Panc1 (cell line): ENCODE results near the gene NUFIP1. TPM values are rescaled to one million over a fixed set of nuclear protein-coding genes. Genes with fewer than 3 reads are reported as not detected.

Experiments used
- ATAC-seq: fragments of 200-7000 bp; cut with Tn5 transposase; 2 replicates; pipeline ENCODE4 v1.9.1; 2020; ENCODE audit warnings: mild to moderate bottlenecking, moderate library complexity
- BruUV-seq: library from RNA; stranded (reverse); fragments of 400-500 nt; replicated peaks from 2 replicates; lab custom pipeline; 2021; lab: Mats Ljungman, UMichigan
- CTCF ChIA-PET: fragments of 300-600 bp; sonication (Branson Sonifier 250); formaldehyde crosslinking; loops from one replicate; lab custom pipeline; 2022; ENCODE audit warnings: antibody characterized with exemption; lab: Charles Lee
- POLR2A ChIA-PET: fragments of 300-600 bp; sonication (Branson Sonifier 250); formaldehyde crosslinking; loops from one replicate; lab custom pipeline; 2022; ENCODE audit warnings: antibody characterized with exemption; lab: Charles Lee
- DNase-seq: peaks from one replicate; pipeline ENCODE4 v3.0.0-alpha.2; 2010; ENCODE audit warnings: low read depth, low spot score
- H3K27ac ChIP-seq: 2 replicates; pipeline ENCODE4 v1.5.1; 2011; ENCODE audit warnings: mild to moderate bottlenecking, low read length, inconsistent platforms
- H3K27me3 ChIP-seq: fragments of 200-500 bp; sonication (Bioruptor generic); 2 replicates; pipeline ENCODE4 v1.6.0; 2014; ENCODE audit warnings: low read length, inconsistent platforms; ENCODE audit not compliant: control insufficient read depth, insufficient read depth
- H3K36me3 ChIP-seq: fragments of 200-500 bp; sonication (Bioruptor generic); 2 replicates; pipeline ENCODE4 v1.5.1; 2014; ENCODE audit warnings: inconsistent platforms, mild to moderate bottlenecking, low read length, moderate library complexity; ENCODE audit not compliant: control insufficient read depth, insufficient read depth
- H3K4me1 ChIP-seq: 2 replicates; pipeline ENCODE4 v1.5.1; 2011; ENCODE audit warnings: inconsistent platforms, mild to moderate bottlenecking, low read length, moderate library complexity; ENCODE audit not compliant: control insufficient read depth, insufficient read depth
- H3K4me3 ChIP-seq, 2 experiments: 2 replicates each; pipeline ENCODE4 v1.5.1; 2011 to 2012; ENCODE audit warnings: low read depth in 2 of 2, low read length in 2 of 2, mild to moderate bottlenecking in 2 of 2, inconsistent platforms in 1 of 2, moderate library complexity in 1 of 2
- H3K9me3 ChIP-seq: fragments of 200-500 bp; sonication (Bioruptor generic); 2 replicates; pipeline ENCODE4 v1.5.1; 2014; ENCODE audit warnings: low read depth, mild to moderate bottlenecking, inconsistent platforms, low read length, moderate library complexity; ENCODE audit not compliant: control insufficient read depth, insufficient read depth
- CTCF ChIP-seq: fragments of 450-650 bp; IDR thresholded peaks from 2 replicates; pipeline ENCODE4 v1.5.1; 2017; ENCODE audit warnings: mild to moderate bottlenecking
- POLR2AphosphoS5 ChIP-seq: IDR thresholded peaks from 2 replicates; pipeline ENCODE4 v1.6.1; 2012; ENCODE audit warnings: mild to moderate bottlenecking, low read depth, low read length, moderate library complexity
- REST ChIP-seq, 2 experiments: IDR thresholded peaks; 2 replicates each; pipeline ENCODE4 v1.6.1; 2011 to 2012; ENCODE audit warnings: low read depth in 2 of 2, control low read depth in 1 of 2, low read length in 1 of 2, mild to moderate bottlenecking in 1 of 2, moderate library complexity in 1 of 2; ENCODE audit not compliant: insufficient read depth in 1 of 2
- SIN3A ChIP-seq: IDR thresholded peaks from 2 replicates; pipeline ENCODE4 v1.6.1; 2012; ENCODE audit warnings: low read depth, mild to moderate bottlenecking, low read length, moderate library complexity, borderline replicate concordance; ENCODE audit not compliant: insufficient read depth
- TCF7L2 ChIP-seq: IDR thresholded peaks from 2 replicates; pipeline ENCODE4 v1.6.1; 2011; ENCODE audit warnings: mild to moderate bottlenecking, low read depth, low read length, inconsistent platforms
- in situ Hi-C: cut with HindIII; loops from 2 replicates; pipeline ENCODE4 v1.10.0; 2016; ENCODE audit warnings: low sequenced_read_pairs, low pct_unique_long_range_greater_than_20kb
- intact Hi-C: fragments of 100-400 bp; cut with micrococcal nuclease; formaldehyde crosslinking; loops from one replicate; pipeline ENCODE4 v1.10.0; 2022; ENCODE audit not compliant: unreplicated experiment
- total RNA-seq: library from RNA; stranded (reverse); gene quantifications from one replicate; pipeline ENCODE4 v1.2.1, GENCODE V29; 2021; ENCODE audit not compliant: unreplicated experiment

NUFIP1 gene
- total RNA-seq, 1 experiment from 2014 or later, result 6.6 TPM

GRCh38 chr13:44932850-44933251 is 56.4 kb downstream of the NUFIP1 start:
- in situ Hi-C loops (no loop called here), intact Hi-C loops (no loop called here)
- H3K36me3 ChIP-seq, result no peaks in the 10 kb centered on the region
- no peaks in the 10 kb centered on the region for H3K9me3 ChIP-seq
- H3K27ac ChIP-seq, result no peak overlapping the region
- no TSS peak for BruUV-seq
- TF ChIP-seq SIN3A (no peak), TCF7L2 (no peak), CTCF (no peak), REST (IDR thresholded peaks at IDR 0.05; ENCODE audit: insufficient read depth in 1 of 2, low read depth in 2 of 2, low read length in 1 of 2) (no peak), POLR2AphosphoS5 (no peak)
- ChIA-PET POLR2A (no interaction called here), CTCF (no interaction called here)
- no peak overlapping the region for H3K4me3 ChIP-seq
- ATAC-seq (no peak), DNase-seq (no peak)
- no peaks in the 10 kb centered on the region for H3K4me1 ChIP-seq
- no peaks in the 10 kb centered on the region for H3K27me3 ChIP-seq

GRCh38 chr13:44932171-44932849 is 57.0 kb downstream of the NUFIP1 start:
- ATAC-seq (no peak), DNase-seq (no peak)
- intact Hi-C loops (no loop called here), in situ Hi-C loops (no loop called here)
- Histone ChIP-seq H3K9me3 (no peaks in the 10 kb centered on the region), H3K27ac (no peak overlapping the region), H3K4me1 (no peaks in the 10 kb centered on the region), H3K4me3 (no peak overlapping the region), H3K36me3 (no peaks in the 10 kb centered on the region), H3K27me3 (no peaks in the 10 kb centered on the region)
- POLR2A ChIA-PET, result no interaction called here
- no peak for TF ChIP-seq SIN3A
- TF ChIP-seq POLR2AphosphoS5, result no peak
- no peak for TF ChIP-seq CTCF
- TF ChIP-seq TCF7L2, result no peak
- TF ChIP-seq REST (IDR thresholded peaks at IDR 0.05; ENCODE audit: insufficient read depth in 1 of 2, low read depth in 2 of 2, low read length in 1 of 2), result no peak
- BruUV-seq, result no TSS peak
- CTCF ChIA-PET, result no interaction called here
